GM21529 (cell line): Measurements from ENCODE around the gene LYRM9.
"Not testable (repeated sequence)": the region's sequence is repeated elsewhere in the genome, so short reads cannot be mapped to it uniquely, and the experiment has no call there.

Source experiments
- ATAC-seq: cut with Tn5 transposase; IDR thresholded peaks from one replicate; pipeline ENCODE4 v1.9.1; 2021; ENCODE audit not compliant: unreplicated experiment

LYRM9 gene

DNA sequence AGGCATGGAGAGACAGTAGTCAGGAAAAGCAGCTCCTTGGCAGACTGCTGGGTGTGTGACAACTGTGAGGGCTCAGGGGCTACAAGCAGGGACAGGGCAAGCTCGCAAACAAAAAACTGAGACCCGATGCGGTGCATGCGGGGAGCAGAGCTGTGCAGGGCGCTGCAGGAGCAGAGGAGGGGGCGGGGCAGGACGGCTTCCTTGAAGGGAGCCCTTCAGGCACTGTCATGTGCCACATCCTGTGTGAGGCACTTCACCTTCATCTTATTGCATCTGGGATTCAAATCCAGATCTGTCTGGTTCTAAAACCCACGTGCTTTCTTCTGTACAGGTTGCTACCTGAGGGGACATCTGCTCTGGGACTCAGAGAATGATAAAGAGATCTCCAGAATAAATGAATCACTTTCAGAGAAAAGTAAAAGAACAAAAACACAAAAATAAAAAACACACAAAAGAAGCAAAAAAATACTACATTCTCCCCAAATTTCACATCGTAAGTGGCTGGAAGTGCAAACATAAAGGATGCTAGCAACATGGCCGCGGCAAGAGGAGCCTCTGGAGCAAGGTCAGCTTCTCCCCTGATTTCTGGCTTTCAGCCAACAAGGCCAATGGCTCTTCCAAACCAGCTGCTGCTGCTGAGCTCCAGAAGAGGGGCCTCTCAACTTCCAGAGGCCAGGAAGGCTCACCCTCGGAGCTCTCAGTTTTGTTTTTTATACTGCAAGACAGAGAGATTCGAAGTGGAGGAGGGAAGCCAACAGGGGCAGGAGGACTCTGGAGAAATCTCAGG, 14.2 kb downstream of the LYRM9 start:
- ATAC-seq, result no peak

DNA sequence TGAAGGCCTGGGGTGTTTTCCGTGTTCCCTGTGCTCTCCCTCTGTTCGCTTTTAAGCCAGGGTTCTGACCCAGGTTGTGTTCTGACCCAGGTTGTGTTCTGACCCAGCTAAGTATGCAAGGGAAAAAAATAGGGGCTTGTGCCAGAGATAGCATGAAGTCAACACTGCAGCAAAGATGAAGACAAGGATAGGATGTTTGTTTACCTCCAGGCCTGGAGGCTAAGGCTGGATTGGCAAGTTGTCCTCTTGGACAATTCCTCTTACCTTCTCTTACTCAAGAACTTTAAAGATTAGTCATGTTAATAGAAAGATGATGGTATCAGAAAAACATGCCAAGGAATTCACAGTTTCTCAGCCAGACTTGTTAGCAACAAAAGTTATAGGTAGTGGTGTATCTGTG, 19.4 kb downstream of the LYRM9 start:
- no peak for ATAC-seq

DNA sequence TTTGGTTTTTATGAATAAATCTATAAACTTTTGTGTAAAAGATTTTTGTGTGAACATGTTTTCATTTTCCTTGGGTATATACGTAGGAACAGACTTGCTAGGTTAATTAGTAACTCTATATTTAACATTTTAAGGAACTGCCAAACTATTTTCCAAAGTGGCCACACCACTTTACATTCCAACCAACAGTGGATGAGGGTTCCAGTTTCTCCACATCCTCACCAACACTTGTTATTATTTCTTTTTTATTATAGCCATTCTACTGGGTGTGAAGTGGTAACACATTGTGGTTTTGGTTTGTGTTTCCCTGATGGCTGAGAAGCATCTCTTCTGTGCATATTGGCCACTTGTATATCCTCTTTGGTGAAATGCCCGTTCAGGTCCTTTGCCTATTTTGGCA, 20.0 kb downstream of the LYRM9 start:
- no peak for ATAC-seq

DNA sequence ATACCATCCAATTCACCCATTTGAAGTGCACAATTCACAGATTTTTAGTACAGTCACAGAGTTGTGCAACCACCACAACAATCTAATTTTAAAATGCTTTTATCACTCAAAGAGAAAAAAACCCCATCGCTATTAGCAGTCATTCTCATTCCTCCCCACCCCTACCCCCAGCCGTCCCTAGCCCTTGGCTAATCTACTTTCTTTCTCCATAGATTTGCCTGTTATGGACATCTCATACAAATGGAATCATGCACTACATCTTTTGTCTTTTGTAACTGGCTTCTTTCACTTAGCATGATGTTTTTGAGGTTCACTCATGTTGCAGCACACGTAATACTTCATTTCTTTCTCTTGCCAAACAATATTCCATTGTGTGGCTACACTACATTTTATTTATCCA, 20.4 kb downstream of the LYRM9 start:
- ATAC-seq, result no peak

DNA sequence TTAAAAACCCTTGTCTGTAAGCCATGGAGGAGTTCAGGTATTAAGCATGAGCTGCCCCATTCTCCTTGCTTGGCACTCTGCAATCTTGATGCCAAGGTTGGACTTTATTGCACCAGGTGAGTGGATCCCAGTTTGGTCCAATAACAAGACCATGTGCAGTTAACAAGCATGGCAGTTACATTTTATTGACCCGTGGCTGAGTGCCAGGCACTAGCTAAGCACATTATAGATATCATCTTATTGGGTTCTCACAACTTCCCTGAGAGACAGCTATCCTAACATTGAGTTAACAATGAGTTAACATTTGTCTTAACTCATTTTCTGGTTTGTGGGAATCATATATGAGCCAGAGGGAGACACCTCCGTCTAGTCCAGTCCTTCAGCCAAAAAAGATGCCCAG, 21.8 kb downstream of the LYRM9 start:
- no peak for ATAC-seq

DNA sequence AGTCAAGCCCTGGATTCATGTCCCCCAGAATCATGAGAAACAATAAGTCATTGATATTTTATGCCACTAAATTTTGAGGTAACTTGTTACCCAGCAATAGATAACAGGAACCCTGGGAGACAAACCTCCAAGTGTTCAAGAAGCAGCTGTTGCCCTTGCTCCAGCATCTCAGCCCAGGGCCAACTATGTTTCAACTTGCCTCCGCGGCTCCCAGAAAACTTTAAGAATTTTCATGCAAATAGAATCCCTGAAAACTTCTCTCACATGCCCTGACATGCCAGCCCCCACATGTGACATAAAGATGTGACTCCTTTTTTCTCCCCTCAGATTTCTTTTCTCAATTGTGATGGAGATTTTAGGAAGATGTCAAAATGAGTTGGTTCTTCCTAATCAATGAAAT, 22.8 kb downstream of the LYRM9 start:
- ATAC-seq, result no peak

DNA sequence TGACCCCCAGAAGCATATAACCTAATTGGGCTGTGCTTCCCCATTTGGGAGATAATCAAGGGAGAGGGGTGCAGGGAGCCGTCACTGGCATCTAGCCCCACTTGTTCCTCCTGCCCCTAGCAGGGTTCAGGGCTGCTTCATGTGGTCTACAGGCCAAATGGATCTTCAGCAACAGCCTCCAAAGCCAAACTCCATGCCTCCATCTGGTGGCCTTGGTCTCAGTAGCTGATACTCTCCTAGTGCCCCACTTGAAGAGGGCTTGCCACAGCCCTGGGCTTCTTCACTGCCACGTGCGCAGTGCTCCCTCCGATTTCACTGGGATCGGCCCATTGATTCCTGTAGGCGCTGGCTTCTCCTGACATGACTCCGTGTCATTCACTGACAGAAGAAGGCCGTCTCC, 24.6 kb downstream of the LYRM9 start:
- ATAC-seq, result no peak

DNA sequence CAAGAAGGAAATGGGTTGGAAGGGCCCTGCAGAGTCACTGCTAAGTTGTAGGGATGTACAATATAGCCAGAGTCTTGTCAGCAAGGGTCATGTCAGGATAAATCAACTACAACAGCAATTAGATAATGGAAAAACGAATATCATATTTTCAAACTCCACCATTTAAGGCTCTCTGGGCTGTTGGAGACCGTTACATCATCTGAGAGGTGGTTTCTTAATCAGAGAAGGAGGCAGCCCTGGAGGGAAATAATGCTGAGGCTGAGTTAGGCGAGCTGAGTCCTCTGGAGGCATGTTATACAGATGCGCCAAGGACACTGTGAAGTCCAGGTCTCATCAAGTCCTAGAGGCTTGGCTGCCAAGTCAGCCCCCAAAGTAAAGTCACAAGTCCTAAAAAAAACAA, 30.3 kb downstream of the LYRM9 start:
- ATAC-seq, result no peak

DNA sequence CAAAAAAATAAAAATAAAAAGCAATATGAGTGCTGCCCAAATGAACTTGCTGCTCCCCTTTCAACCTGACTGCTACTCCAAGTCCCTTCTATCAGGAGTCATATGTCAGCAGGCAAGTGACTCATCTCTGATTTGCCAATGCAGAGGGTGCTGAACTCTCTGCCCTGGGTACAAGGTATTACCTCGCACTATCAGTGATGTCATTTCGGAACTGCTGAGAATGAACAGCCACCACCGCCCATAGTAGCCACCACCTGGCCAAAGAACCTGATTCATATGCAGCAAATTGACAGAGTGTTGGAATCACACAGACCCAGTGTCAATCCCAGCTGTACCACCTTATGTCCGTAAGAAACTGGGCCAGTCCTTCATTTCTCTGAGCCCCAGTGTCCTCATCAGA, 31.2 kb downstream of the LYRM9 start:
- no peak for ATAC-seq

DNA sequence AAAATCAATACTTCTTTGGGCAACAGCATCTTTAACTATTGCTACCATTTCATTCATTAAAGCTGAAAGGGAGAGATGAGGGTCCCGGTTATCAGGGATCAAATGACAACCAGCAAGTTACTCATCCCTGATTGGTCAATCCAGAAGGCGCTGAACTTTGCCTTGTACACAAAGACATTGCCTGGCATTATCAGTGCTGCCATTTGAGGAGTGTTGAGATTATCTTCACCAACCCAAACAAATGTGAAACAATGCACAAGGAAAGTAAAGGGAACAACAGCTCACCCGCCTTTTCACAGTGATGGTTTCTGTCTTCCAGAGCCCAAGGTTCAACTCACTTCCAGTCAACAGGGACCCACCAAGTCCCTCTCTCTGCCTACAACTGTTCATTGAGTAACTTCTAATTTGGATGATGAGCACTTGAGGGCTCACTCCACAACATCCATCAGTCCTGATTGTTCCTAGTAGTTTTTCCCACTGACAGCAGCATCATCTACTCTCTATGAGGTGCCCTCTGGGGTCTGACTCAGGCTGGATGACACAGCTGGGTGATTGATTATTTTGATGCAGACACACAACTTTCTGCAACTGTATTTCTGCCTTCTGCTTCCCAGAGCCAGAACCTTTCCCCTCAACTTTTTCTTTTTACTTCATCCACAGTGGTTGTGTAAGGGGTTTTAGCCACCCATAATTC, 32.0 kb downstream of the LYRM9 start:
- no peak for ATAC-seq

DNA sequence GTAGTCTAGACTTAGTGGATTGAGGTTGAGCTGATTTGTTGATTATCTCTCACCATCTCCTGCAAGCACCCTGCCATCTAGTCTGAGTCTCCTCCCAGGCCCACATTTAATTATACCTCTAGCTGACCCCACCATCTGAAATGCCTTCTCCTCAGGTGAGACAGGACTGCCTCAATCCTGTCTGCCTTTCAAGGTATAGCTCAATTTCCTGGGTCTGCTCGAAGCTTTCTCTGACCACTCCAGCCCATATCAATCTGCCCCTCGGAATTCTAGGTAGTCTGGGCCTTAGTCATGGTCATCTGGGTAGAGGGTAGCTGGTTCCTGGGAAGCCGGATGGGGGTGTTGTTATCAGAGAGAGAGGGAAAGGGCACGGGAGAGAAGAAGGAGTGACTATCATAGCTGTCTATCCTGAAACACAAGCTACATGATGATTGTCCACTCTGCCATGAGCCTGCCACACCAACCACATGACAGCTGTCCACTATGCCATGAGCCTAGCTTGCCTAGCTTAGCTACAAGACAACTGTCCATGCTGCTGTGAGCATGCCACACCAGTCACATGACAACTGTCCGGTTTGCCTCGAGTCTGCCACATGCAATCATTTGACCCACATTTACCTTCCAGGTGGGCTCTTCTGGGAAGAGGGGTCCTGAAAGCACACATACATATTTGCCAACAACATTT, 34.4 kb downstream of the LYRM9 start:
- no peak for ATAC-seq

DNA sequence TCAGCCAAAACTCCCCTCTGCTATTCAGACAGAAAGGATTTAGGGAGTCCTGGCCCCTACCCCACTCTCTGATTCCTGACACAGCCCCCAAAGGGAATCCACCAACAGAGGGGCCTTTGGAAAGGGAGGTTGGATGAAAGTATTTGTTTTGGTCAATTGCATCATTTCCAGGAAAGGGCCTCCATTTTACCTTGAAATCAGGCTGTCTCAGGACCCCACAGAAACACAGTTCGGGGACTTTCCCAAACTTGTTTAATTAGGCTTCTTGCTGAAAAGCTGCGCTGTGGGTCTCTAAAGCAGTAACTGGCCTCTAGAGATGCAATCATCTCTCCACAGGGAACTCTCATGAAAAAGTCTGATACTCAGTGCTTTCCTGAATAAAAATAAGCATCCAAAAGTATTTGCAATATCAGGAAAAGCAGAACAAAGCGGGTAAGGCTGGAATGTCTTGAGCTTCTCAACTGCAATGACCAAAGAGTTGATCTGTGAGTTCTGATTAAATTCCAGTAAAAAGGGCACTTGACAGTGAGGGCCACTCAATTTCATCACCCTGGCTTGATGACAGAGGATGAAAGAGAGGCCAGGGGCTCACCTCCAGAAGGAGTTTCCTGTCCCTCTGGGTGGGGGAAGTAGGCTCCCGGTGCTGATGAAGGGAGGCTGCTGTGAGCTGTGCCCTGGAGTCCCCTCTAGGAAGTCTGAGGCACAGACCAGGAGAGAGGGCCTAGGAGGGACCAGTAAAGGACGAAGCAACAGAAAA, 36.3 kb downstream of the LYRM9 start:
- ATAC-seq, result no peak

DNA sequence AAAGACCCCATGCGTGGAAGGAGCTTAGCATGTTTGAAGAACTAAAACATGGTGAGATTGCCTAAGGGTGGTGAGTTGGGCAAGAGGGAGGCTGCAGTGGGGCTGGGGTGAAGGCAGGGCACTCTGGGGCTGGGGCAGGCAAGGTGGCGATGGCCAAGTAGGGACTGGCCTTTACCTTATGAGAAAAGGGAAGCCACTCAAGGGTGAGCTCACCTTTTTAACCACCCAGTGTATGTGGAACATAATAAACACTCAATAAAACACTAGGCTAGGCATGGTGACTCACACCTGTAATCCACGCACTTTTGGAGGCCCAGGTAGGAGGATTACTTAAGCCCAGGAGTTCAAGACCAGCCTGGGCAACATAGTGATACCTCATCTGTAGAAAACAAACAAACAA, 37.7 kb downstream of the LYRM9 start:
- no peak for ATAC-seq

DNA sequence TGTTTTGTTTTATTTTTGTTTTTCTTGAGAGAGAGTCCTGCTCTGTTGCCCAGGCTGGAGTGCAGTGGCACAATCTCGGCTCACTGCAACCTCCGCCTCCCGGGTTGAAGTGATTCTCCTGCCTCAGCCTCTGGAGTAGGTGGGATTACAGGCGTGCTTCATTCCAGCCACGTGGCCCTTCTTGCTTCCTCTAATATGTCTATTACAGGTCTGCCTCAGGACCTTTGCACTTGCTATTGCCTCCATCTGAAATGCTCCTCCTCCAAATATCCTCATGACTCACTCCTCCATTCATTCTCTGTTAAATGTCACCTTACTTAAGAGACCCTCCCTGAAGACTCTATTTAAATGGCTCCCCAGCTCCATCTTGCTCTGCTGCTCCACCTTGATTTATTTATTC, 39.0 kb downstream of the LYRM9 start:
- no peak for ATAC-seq

DNA sequence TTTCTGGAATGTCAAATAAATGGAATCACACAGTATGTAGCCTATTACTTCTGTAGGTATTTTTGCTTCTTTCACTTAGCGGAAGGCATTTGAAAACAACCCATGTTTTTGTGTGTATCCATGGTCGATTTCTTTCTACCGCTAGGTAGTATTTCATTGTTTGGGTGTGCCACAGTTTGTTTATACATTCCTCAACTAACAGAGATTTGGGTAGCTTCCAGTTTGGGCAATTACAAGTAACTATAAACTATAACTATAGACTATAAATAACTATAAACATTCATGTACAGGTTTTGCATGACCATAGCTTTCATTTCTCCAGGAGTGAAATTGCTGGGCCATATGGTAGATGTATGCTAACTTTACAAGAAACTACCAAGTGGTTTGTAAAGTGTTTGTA, 40.1 kb downstream of the LYRM9 start:
- ATAC-seq, result no peak

DNA sequence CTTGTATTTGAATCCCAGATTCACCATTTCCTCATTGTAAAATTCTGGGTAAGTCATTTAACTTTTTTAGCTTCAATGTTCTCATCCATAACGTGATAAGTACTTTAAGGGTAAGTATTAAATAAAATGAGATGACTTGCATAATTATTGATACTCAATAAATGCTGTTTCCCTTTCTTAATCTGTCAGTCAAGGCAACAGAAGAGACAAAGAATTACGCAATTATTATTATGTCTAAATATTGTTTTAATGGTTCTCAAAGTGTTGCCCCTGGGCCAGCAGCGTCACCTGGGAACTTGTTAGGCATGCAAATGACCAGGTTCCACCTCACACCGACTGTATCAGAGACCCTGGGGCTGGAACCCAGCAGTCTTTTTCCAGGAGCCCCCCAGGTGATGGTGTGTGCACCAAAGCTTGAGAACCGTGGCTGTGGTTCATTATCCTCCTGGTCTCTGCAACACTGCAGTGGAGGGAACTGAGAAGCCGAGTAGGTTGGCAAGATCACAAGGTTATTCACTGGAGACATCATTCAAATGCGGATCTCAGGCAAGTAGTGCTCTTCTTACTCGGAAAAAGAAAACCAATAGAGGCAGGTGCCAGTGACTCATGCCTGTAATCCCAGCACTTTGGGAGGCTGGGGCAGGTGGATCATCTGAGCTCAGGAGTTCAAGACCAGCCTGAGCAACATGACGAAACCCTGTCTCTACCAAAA, 43.5 kb downstream of the LYRM9 start:
- ATAC-seq, result no peak

DNA sequence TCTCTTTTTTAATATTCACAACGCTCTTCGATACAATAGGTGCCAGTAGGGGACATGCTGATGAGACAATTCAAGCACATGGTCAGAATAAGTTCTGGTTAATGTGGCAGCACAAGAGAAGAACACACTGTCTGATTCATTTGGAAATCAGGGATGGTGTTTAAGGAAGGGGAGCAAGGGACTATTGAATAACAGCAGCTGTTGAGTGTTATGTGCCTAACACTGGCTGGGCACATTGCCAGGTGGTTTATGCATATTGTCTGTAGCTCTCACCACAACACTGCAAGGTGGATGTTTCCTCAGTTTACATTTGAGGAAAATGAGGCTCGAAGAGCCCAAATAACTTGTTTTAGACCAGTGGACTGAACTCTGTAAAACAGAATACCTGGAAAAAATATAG, 44.2 kb downstream of the LYRM9 start:
- no peak for ATAC-seq

DNA sequence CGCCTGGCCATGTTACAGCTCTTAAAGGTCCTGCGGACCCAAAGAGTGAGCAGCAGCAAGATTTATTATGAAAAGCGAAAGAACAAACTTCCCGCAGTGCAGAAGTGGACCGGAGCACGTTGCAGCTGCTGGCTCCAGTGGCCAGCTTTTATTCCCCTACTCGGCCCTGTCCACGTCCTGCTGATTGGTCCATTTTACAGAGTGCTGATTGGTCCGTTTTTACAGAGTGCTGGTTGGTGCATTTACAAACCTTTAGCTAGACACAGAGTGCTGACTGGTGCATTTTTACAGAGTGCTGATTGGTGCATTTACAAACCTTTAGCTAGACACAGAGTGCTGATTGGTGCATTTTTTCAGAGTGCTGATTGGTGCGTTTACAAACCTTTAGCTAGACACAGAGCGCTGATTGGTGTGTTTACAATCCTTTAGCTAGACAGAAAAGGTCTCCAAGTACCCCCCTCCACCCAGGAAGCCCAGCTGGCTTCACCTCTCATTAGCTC, 46.3 kb downstream of the LYRM9 start:
- ATAC-seq, result not testable (repeated sequence)

DNA sequence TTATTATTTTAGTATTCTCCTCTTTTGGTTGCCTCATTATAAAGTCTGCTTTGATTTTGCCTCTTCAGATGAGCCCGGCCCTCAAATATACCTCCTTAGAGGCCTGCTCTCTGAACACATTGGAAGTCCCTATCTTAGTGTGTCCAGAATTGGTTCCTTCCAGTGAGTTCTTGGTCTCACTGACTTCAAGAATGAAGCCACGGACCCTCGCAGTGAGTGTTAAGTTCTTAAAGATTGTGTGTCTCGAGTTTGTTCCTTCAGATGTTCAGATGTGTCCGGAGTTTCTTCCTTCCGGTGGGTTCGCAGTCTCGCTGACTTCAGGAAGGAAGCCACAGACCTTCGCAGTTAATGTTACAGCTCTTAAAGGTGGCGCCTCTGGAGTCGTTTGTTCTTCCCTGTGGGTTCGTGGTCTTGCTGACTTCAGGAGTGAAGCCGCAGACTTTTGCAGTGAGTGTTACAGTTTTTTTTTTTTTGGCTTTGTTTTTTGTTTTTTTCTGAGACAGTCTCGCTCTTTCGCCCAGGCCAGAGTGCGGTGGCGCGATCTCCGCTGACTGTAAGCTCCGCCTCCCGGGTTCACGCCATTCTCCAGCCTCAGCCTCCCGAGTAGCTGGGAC, 47.0 kb downstream of the LYRM9 start:
- no peak for ATAC-seq
